Endothelial cell of umbilical vein (primary cell): ENCODE measurements around the gene PPP1R7. TPM values are rescaled to one million over a fixed set of nuclear protein-coding genes. Genes with fewer than 3 reads are reported as not detected.

Experiments used
- Bru-seq: library from RNA; stranded (reverse); fragments of 400-500 nt; gene quantifications from one replicate; lab custom pipeline; 2021; lab: Mats Ljungman, UMichigan
- BruChase-seq, 2 experiments: library from RNA; stranded (reverse); fragments of 400-500 nt; gene quantifications; one replicate each; lab custom pipeline; 2021; lab: Mats Ljungman, UMichigan
- BruUV-seq: library from RNA; stranded (reverse); fragments of 400-500 nt; replicated peaks from 2 replicates; lab custom pipeline; 2021; lab: Mats Ljungman, UMichigan
- CTCF ChIA-PET: fragments of 300-600, 350-600 bp; sonication (Branson Sonifier 250); formaldehyde crosslinking; loops from one replicate; lab custom pipeline; 2021; ENCODE audit warnings: antibody characterized with exemption, inconsistent platforms; lab: Charles Lee
- POLR2A ChIA-PET: fragments of 300-600, 350-600 bp; sonication (Branson Sonifier 250); formaldehyde crosslinking; loops from one replicate; lab custom pipeline; 2021; ENCODE audit warnings: antibody characterized with exemption, inconsistent platforms; lab: Charles Lee
- DNase-seq: peaks from one replicate; pipeline ENCODE4 v3.0.0-alpha.2; 2011; ENCODE audit warnings: low read depth, low spot score
- FAIRE-seq: peaks from 2 replicates; lab custom pipeline; 2011; peaks lifted over from hg19 to GRCh38; lab: Jason Lieb, UNC
- H2AFZ ChIP-seq: 2 replicates; pipeline ENCODE4 v1.6.0; 2012; ENCODE audit warnings: low read depth, low read length, control low read depth, inconsistent platforms
- H3K27ac ChIP-seq: 2 replicates; pipeline ENCODE4 v1.5.1; 2011; ENCODE audit warnings: low read depth, mild to moderate bottlenecking, control low read depth, low read length, moderate library complexity; ENCODE audit not compliant: insufficient read depth
- H3K27me3 ChIP-seq, 2 experiments: 2 replicates each; pipeline versions ENCODE4 v1.6.0 to v1.6.1; 2011; ENCODE audit warnings: low read length in 2 of 2, mixed read lengths in 1 of 2; ENCODE audit not compliant: control insufficient read depth in 2 of 2, insufficient read depth in 2 of 2
- H3K36me3 ChIP-seq, 2 experiments: 2 replicates in 1 of 2; 3 replicates in 1 of 2; pipeline ENCODE4 v1.5.1; 2011; ENCODE audit warnings: low read length in 2 of 2, mild to moderate bottlenecking in 1 of 2, moderate library complexity in 1 of 2; ENCODE audit not compliant: control insufficient read depth in 2 of 2, insufficient read depth in 2 of 2; ENCODE audit errors: extremely low read depth in 1 of 2
- H3K4me1 ChIP-seq: 3 replicates; pipeline ENCODE4 v1.5.1; 2011; ENCODE audit warnings: mild to moderate bottlenecking, low read length; ENCODE audit not compliant: control insufficient read depth, insufficient read depth; ENCODE audit errors: extremely low read depth
- H3K4me2 ChIP-seq: 2 replicates; pipeline ENCODE4 v1.6.1; 2011; ENCODE audit warnings: low read length, control low read depth, mixed read lengths; ENCODE audit not compliant: insufficient read depth
- H3K4me3 ChIP-seq, 3 experiments: fragments of 200-600 bp in 1 of 3; sonication (generic), shearing (Covaris generic) in 1 of 3; replicated peaks in 1 of 3; 2 replicates each; pipeline ENCODE4 v1.5.1; 2011 to 2016; ENCODE audit warnings: control low read depth in 3 of 3, low read length in 3 of 3, mild to moderate bottlenecking in 2 of 3, inconsistent platforms in 1 of 3, low read depth in 1 of 3, moderate library complexity in 1 of 3; ENCODE audit not compliant: insufficient read depth in 1 of 3
- H3K79me2 ChIP-seq: 2 replicates; pipeline ENCODE4 v1.6.0; 2012; ENCODE audit warnings: low read length, inconsistent platforms; ENCODE audit not compliant: control insufficient read depth, insufficient read depth
- H3K9ac ChIP-seq: replicated peaks from 2 replicates; pipeline ENCODE3; 2011; ENCODE audit warnings: low read length, control low read depth; ENCODE audit not compliant: insufficient read depth; ENCODE audit errors: extremely low read depth
- H3K9me1 ChIP-seq: replicated peaks from 3 replicates; pipeline ENCODE4 v1.6.0; 2011; ENCODE audit warnings: mild to moderate bottlenecking, low read length; ENCODE audit not compliant: control insufficient read depth, insufficient read depth; ENCODE audit errors: extremely low read depth
- H3K9me3 ChIP-seq: replicated peaks from 2 replicates; pipeline ENCODE4 v1.5.1; 2012; ENCODE audit warnings: low read length, inconsistent platforms; ENCODE audit not compliant: control insufficient read depth, insufficient read depth
- H4K20me1 ChIP-seq: replicated peaks from 2 replicates; pipeline ENCODE3; 2011; ENCODE audit warnings: mild to moderate bottlenecking, low read length; ENCODE audit not compliant: control insufficient read depth, insufficient read depth; ENCODE audit errors: extremely low read depth
- EZH2 ChIP-seq: IDR thresholded peaks from 2 replicates; pipeline ENCODE4 v1.6.1; 2012; ENCODE audit warnings: borderline replicate concordance, low read depth, mild to moderate bottlenecking, moderate library complexity, low read length, inconsistent platforms; ENCODE audit not compliant: severe bottlenecking
- FOS ChIP-seq: IDR thresholded peaks from 2 replicates; pipeline ENCODE4 v1.6.1; 2011; ENCODE audit warnings: mild to moderate bottlenecking, low read length, moderate library complexity, borderline replicate concordance; ENCODE audit not compliant: insufficient read depth
- GATA2 ChIP-seq: IDR thresholded peaks from 2 replicates; pipeline ENCODE4 v1.7.0; 2011; ENCODE audit warnings: low read depth, mild to moderate bottlenecking, moderate library complexity, mixed read lengths, low read length; ENCODE audit not compliant: insufficient read length, insufficient read depth
- JUN ChIP-seq: IDR thresholded peaks from 2 replicates; pipeline ENCODE4 v1.6.1; 2011; ENCODE audit warnings: borderline replicate concordance, low read depth; ENCODE audit not compliant: insufficient read length, insufficient read depth
- MYC ChIP-seq: IDR thresholded peaks from one replicate; pipeline ENCODE4 v1.6.1; 2011; ENCODE audit warnings: mild to moderate bottlenecking, low read depth, low read length
- POLR2A ChIP-seq: IDR thresholded peaks from 2 replicates; pipeline ENCODE4 v1.6.1; 2012; ENCODE audit warnings: low read depth, mild to moderate bottlenecking, control low read depth, low read length
- POLR2AphosphoS5 ChIP-seq: IDR thresholded peaks from 2 replicates; pipeline ENCODE4 v1.6.1; 2012; ENCODE audit warnings: low read depth, mild to moderate bottlenecking, control low read depth, low read length, moderate library complexity; ENCODE audit not compliant: insufficient read depth
- dilution Hi-C: fragments of 300-500 bp; cut with MboI; formaldehyde crosslinking; loops from one replicate; pipeline ENCODE4 v1.15.0; 2019; ENCODE audit warnings: low sequenced_read_pairs; ENCODE audit not compliant: extremely low pct_ligation_motif_present
- intact Hi-C: fragments of 100-400 bp; cut with micrococcal nuclease; formaldehyde crosslinking; loops from one replicate; pipeline ENCODE4 v1.10.0; 2022
- long read RNA-seq: library from polyadenylated mRNA; stranded (forward); transcript quantifications from one replicate; pipeline ENCODE4 v2.0.0, GENCODE V29; 2021
- polyA minus RNA-seq, 3 experiments: library from RNA; depleted of rRNA, polyadenylated mRNA; stranded (reverse); fragments of >200 nt; gene quantifications; 1 replicate in 1 of 3; 2 replicates in 2 of 3; pipeline ENCODE4 v1.2.3, GENCODE V29; 2011
- polyA plus RNA-seq, 4 experiments: library from polyadenylated mRNA; depleted of rRNA in 3 of 4; stranded (reverse) in 3 of 4; unstranded in 1 of 4; fragments of >200 nt; gene quantifications; 2 replicates each; pipeline versions ENCODE4 v1.2.1 to v1.2.3, GENCODE V29; 2011 to 2012; ENCODE audit warnings: missing spikeins in 1 of 4
- total RNA-seq: library from RNA; stranded (reverse); gene quantifications from 2 replicates; pipeline ENCODE4 v1.2.3, GENCODE V29; 2021
- TF ChIP-seq, protein P1 (sequence below), 2 donors: IDR thresholded peaks; 1 replicate in 1 of 2; 2 replicates in 1 of 2; pipeline ENCODE4 v1.5.1; 2011; ENCODE audit warnings: low read length in 2 of 2, mild to moderate bottlenecking in 2 of 2, moderate library complexity in 2 of 2, control low read depth in 1 of 2, inconsistent platforms in 1 of 2, low read depth in 1 of 2; ENCODE audit not compliant: insufficient read depth in 1 of 2; ENCODE audit errors: extremely low read depth in 1 of 2
- TF ChIP-seq, protein P2 (sequence below): IDR thresholded peaks from 2 replicates; pipeline ENCODE4 v1.6.1; 2011; ENCODE audit not compliant: insufficient read depth, insufficient read length

The PPP1R7 gene, protein sequence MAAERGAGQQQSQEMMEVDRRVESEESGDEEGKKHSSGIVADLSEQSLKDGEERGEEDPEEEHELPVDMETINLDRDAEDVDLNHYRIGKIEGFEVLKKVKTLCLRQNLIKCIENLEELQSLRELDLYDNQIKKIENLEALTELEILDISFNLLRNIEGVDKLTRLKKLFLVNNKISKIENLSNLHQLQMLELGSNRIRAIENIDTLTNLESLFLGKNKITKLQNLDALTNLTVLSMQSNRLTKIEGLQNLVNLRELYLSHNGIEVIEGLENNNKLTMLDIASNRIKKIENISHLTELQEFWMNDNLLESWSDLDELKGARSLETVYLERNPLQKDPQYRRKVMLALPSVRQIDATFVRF
- 60.8 and 68.2 TPM in 2 replicates for total RNA-seq
- 25.0 and 30.3 TPM in 2 replicates for polyA plus RNA-seq
- 51.8 and 63.8 TPM in 2 replicates for polyA plus RNA-seq (2011; cell fraction: cytosol; rRNA removed)
- polyA plus RNA-seq (2011; cell fraction: nucleus; rRNA removed) = 38.6 and 60.6 TPM in 2 replicates
- 115 and 116 TPM in 2 replicates for polyA plus RNA-seq (2012)
- polyA minus RNA-seq = 26.3 and 48.1 TPM in 2 replicates
- polyA minus RNA-seq (2011; cell fraction: cytosol; rRNA and poly(A)+ RNA removed) = 31.2 TPM
- polyA minus RNA-seq (2011; cell fraction: nucleus; rRNA and poly(A)+ RNA removed) = 5.3 and 10.6 TPM in 2 replicates
- Bru-seq, nascent RNA = percentile 58 among the genes with signal in this experiment
- BruChase-seq, experiment 1, labeled RNA remaining after a 6-hour chase = percentile 59 among the genes with signal in this experiment
- BruChase-seq, experiment 2, labeled RNA remaining after a 2-hour chase = percentile 58 among the genes with signal in this experiment
- long read RNA-seq, transcript PPP1R7-206 (9 exons, 965 nt) = minor isoform, 65 of 221 reads
- long read RNA-seq, transcript PPP1R7-209 (9 exons, 959 nt) = minor isoform, 6 of 221 reads
- long read RNA-seq, transcript PPP1R7-202 (9 exons, 1,954 nt) = minor isoform, 11 of 221 reads
- long read RNA-seq, transcript PPP1R7-201 (10 exons, 2,386 nt) = major isoform, 94 of 221 reads
- long read RNA-seq, partial matches to known transcripts = 15 of 221 reads
- long read RNA-seq, other reads (novel, unspliced or antisense) = 21 of 221 reads

DNA sequence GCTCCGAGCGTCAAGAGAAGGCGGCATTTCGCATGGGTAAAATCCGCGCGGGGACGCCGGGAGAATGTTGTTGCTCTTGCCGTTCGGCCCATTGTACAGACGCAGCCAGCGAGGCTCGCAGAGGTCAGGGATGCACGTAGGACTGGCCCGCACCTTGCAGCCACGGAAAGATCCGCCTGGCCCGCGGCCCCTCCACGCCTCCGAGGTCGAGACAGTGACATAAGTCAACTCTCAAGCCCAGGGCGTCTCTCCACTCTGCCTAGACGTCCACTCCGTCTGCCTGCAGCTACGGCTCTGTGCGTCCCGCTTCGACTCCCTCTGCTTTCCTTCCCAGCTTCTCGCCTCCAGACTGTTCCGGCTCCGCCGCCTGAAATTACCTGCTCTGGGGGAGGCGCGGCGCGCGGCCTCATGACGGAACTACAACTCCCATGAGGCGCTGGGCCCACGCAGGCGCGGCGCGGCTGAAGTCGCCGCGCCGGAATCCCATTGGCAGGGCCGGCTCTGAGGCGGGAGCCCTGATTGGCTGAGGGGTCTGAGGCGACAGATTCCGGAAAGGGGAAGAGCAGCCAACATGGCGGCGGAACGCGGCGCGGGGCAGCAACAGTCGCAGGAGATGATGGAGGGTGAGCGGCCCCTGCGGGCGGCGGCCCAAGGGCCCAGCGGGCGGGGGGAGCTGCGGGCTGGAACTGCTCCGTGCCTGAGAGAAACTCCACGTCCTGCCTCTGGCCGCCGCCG is at the start of gene PPP1R7:
TSS of gene PPP1R7 (plus strand) at position 543 of the 735 bp plus-strand sequence. CDS start at position 572, 29 bp downstream.
- FAIRE-seq = peak; percentile 95

More for the DNA sequence above, at the start of gene PPP1R7:
- peak within 1 kb of the TSS; percentile 76 to 85 (median 78) for H3K4me3 ChIP-seq
- H3K27ac ChIP-seq = no peak within 1 kb of the TSS
- H3K9ac ChIP-seq = peak within 1 kb of the TSS; percentile 40
- TF ChIP-seq JUN (no peak), POLR2A (peak; percentile 74), MYC (no peak), POLR2AphosphoS5 (peak; percentile 67), GATA2 (no peak), FOS (no peak), EZH2 (no peak)
- TF ChIP-seq, protein P1, sequence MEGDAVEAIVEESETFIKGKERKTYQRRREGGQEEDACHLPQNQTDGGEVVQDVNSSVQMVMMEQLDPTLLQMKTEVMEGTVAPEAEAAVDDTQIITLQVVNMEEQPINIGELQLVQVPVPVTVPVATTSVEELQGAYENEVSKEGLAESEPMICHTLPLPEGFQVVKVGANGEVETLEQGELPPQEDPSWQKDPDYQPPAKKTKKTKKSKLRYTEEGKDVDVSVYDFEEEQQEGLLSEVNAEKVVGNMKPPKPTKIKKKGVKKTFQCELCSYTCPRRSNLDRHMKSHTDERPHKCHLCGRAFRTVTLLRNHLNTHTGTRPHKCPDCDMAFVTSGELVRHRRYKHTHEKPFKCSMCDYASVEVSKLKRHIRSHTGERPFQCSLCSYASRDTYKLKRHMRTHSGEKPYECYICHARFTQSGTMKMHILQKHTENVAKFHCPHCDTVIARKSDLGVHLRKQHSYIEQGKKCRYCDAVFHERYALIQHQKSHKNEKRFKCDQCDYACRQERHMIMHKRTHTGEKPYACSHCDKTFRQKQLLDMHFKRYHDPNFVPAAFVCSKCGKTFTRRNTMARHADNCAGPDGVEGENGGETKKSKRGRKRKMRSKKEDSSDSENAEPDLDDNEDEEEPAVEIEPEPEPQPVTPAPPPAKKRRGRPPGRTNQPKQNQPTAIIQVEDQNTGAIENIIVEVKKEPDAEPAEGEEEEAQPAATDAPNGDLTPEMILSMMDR (IDR thresholded peaks at IDR 0.05; ENCODE audit: extremely low read depth in 1 of 2, insufficient read depth in 1 of 2, low read depth in 1 of 2, low read length in 2 of 2) = peak in 1 of 2 donors; percentile 16
- TF ChIP-seq, protein P2, sequence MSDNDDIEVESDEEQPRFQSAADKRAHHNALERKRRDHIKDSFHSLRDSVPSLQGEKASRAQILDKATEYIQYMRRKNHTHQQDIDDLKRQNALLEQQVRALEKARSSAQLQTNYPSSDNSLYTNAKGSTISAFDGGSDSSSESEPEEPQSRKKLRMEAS = peak; percentile 30
- H2AFZ ChIP-seq = peak within 1 kb of the TSS; percentile 95
- POLR2A ChIA-PET = interaction anchor here (1.0 kb wide), 1 partner anchor 165 kb away, joined by 4 read pairs; the partner anchor contains the start of gene HDLBP
- no peaks in the 10 kb centered on the region for H3K9me1 ChIP-seq
- peaks cover 15% of the 10 kb centered on the region for H3K4me1 ChIP-seq
- no peaks in the 10 kb centered on the region for H4K20me1 ChIP-seq
- peak within 1 kb of the TSS; percentile 93 for H3K4me2 ChIP-seq
- peaks cover 13% of the 10 kb centered on the region for H3K79me2 ChIP-seq
- H3K9me3 ChIP-seq = no peaks in the 10 kb centered on the region
- intact Hi-C loops = loop anchor here (1.0 to 10.0 kb wide), 8 partner anchors 7 to 582 kb away; partner anchors contain the start of genes D2HGDH, HDLBP, MTERF4 and SEPTIN2
- CTCF ChIA-PET = interaction anchor here (0.9 to 1.7 kb wide), 3 partner anchors 72 to 299 kb away, joined by 3 to 7 read pairs (median 3); no protein-coding TSS in a partner anchor
- no TSS peak for BruUV-seq
- dilution Hi-C loops = no loop called here
- H3K36me3 ChIP-seq = peaks cover 2% of the 10 kb centered on the region in 2 experiments
- H3K27me3 ChIP-seq = no peaks in the 10 kb centered on the region
- peak; percentile 95 for DNase-seq
